AG08396 (cell line): ENCODE measurements around the gene SPTBN5.

Experiments
- DNase-seq: peaks from one replicate; pipeline ENCODE4 v3.0.0; 2012; ENCODE audit warnings: low spot score, mixed read lengths

The SPTBN5 gene

DNA sequence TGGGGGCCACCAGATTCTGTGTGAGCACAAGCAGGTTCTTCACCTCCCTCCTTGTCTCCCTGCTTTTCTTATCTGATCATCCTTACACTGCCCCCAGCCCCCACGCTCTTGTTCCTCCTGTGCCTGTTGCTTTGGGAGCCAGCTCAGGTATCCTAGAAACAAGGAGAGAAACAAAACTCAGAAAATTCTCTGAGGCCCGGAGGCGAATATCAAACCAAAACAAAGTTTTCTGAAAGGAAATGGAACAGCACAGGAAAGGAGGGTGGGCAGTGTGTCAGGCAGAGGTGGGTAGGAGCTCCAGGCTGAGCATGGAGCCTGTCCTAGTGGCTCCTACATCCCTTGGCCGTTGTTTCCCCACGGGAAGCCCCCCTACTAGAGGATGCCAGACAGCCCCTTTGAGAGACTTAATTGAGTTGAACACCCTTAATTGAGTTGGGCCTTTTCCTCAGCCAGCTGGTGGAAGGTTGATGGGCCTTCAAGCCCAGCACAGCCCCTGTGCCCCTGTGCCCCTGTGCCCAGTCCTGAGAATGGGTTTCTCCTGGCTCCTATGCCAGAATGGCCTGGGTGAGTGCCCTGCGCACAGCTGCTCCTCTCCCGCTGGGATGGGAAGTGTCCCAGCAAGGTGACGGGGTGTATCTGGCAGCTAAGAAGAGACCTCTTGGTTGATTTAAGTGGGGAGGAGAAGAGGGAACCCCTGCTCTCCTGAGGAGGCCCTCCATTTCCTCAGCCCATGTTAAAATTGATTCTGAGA is 88.8 kb downstream of the SPTBN5 start:
- no peak for DNase-seq

DNA sequence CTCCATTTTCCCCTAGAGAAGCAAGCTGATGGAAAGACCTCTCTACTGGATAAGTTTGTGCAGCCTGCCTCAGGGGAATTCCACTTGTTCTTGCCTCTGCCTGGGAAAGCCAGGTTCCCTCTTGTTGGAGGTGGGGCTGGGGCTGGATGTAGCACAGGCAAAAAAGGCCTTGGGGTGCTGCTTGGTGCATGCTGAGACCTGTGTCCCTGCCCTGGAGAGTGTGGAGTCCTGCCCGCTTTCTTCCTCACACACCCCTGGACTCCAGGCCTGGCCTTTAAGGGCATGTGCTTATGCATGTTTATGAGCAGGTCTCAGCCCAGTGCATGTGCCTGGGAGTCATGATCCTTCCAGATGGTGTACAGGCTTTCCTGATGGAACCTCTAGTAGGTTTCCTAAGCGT is 89.5 kb downstream of the SPTBN5 start:
- DNase-seq, result no peak

DNA sequence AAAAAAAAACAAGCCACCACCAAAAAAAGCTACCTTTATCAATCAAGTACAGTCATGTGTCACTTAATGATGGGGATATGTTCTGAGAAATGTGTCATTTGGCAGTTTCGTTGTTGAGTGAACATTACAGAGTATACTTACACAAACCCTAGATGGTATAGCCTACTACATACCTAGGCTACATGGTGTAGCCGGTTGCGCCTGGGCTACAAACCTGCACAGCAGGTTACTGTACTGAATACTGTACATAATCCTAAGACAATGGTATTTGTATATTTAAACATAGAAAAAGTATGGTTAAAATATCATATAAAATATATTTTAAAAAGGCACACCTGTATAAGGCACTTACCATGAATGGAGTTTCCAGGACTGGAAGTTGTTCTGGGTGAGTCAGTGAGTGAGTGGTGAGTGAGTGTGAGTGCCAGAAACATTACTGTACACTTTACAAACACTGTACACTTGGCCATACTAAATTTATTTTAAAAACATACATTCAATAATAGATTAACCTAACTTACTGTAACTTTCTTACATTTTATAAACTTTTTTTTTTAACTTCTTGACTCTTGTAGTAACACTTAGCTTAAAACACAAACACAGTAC is 91.9 kb downstream of the SPTBN5 start:
- no peak for DNase-seq

DNA sequence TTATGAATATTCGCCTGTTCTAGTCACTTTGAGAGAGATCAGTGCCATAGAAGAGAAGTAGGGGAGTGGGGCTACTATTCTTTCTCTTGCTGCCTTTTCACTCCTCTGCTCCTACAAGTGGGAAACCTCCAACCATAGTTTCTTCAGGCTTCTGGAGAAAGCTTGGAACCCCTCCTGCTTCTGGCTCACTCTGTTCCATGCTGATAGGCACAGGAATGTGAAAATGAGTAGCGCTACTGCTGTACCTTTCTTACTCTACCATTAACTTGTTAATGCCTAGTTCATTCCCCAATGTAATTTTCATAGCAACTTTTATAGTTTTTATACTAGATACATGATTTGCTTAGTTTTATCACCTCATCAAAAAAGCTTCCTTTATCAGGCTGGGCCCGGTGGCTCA is 92.7 kb downstream of the SPTBN5 start:
- no peak for DNase-seq

DNA sequence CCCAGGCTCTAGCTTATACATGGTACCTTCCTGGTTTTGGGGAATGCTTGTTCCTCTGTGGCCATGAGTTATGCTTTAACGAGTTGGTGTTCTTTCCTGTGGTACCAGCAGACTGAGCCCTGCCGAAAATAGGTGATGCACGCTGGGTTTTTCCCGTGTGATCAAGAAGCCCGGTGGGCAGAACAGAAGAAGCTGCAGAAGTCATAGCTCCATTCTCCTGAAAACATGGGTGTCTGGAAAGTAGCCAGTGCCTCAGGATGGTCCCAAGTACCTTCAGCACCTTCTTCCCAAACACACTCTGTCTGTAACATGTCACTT is 94.4 kb downstream of the SPTBN5 start:
- DNase-seq, result no peak

DNA sequence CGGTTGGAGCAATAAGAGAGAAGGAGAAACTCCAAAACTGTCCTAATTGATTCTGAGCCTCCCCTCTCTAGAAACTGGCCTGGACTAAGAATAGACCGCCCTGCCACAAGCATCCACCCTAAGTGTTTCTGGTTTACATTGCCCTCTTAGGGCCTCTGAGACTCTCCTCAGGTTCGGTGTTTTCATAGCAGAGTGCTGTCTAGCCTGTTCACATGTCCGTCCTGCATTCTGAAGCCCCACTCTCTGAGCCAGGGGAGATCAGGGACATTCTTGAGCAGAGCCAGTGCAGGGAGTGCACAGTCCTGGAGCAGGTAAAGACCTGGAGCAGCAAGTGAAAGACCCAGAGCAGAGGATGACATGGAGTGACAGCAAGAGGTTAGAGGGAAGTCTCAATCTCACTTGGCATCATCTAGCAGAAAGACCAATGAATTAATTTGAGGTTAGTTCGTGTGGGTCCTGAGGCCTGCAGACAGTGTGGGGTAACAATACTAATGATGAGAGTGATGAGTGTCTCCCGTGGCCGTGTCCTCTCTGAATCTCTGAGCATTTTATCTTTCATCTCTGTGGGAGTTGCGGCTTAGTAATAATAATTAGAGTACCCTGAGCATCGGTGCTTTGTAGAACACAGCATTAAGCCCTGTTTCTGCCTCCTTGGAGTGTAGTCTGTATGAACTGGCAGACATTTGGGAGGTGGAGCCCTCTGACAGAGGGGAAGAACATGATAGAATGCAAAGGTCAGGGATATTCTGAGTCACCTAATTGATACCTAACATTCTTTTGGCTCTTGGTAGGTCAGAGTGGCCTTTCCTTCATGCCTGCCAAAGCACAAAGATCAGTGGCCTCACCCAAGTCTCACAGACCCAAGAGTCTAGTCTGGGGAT is 95.0 kb downstream of the SPTBN5 start:
- no peak for DNase-seq
